ENCODE results near the gene NKAIN1.

- TF ChIP-seq, protein P1, sequence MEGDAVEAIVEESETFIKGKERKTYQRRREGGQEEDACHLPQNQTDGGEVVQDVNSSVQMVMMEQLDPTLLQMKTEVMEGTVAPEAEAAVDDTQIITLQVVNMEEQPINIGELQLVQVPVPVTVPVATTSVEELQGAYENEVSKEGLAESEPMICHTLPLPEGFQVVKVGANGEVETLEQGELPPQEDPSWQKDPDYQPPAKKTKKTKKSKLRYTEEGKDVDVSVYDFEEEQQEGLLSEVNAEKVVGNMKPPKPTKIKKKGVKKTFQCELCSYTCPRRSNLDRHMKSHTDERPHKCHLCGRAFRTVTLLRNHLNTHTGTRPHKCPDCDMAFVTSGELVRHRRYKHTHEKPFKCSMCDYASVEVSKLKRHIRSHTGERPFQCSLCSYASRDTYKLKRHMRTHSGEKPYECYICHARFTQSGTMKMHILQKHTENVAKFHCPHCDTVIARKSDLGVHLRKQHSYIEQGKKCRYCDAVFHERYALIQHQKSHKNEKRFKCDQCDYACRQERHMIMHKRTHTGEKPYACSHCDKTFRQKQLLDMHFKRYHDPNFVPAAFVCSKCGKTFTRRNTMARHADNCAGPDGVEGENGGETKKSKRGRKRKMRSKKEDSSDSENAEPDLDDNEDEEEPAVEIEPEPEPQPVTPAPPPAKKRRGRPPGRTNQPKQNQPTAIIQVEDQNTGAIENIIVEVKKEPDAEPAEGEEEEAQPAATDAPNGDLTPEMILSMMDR (tag by site-specific recombination; IDR thresholded peaks at IDR 0.05): no peak
- TF ChIP-seq, protein P2, sequence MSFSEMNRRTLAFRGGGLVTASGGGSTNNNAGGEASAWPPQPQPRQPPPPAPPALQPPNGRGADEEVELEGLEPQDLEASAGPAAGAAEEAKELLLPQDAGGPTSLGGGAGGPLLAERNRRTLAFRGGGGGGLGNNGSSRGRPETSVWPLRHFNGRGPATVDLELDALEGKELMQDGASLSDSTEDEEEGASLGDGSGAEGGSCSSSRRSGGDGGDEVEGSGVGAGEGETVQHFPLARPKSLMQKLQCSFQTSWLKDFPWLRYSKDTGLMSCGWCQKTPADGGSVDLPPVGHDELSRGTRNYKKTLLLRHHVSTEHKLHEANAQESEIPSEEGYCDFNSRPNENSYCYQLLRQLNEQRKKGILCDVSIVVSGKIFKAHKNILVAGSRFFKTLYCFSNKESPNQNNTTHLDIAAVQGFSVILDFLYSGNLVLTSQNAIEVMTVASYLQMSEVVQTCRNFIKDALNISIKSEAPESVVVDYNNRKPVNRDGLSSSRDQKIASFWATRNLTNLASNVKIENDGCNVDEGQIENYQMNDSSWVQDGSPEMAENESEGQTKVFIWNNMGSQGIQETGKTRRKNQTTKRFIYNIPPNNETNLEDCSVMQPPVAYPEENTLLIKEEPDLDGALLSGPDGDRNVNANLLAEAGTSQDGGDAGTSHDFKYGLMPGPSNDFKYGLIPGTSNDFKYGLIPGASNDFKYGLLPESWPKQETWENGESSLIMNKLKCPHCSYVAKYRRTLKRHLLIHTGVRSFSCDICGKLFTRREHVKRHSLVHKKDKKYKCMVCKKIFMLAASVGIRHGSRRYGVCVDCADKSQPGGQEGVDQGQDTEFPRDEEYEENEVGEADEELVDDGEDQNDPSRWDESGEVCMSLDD (tag by site-specific recombination; IDR thresholded peaks at IDR 0.05): no peak
- TF ChIP-seq REST (tag by site-specific recombination; IDR thresholded peaks at IDR 0.05) (no peak), ZNF433 (tag by site-specific recombination; IDR thresholded peaks at IDR 0.05; ENCODE audit: low read depth) (no peak), ZNF292 (tag by site-specific recombination; IDR thresholded peaks at IDR 0.05; ENCODE audit: borderline replicate concordance, low read depth) (no peak), ZNF24 (tag by site-specific recombination; IDR thresholded peaks at IDR 0.05) (no peak), ZNF169 (tag by site-specific recombination; IDR thresholded peaks at IDR 0.05) (no peak), GFI1B (tag by site-specific recombination; IDR thresholded peaks at IDR 0.05) (no peak), SP2 (tag by site-specific recombination; IDR thresholded peaks at IDR 0.05) (no peak), MYNN (tag by site-specific recombination; IDR thresholded peaks at IDR 0.05; ENCODE audit: borderline replicate concordance) (no peak), ZNF335 (tag by site-specific recombination; conservative IDR thresholded peaks at IDR 0.05) (no peak)
These were observed 69.3 kb downstream of the NKAIN1 start for GRCh38 chr1:31170486-31170735.

Measured in HEK293 (cell line).